Loucy (cell line): ENCODE data around the gene GPR15LG.

Experiments used
- H2AFZ ChIP-seq: fragments of 200-600 bp; sonication (generic); 2 replicates; pipeline ENCODE4 v1.6.0; 2016; ENCODE audit warnings: antibody characterized with exemption, mild to moderate bottlenecking, low read length, moderate library complexity
- H3F3A ChIP-seq: fragments of 200-600 bp; 2 replicates; pipeline ENCODE4 v1.6.0; 2016; ENCODE audit warnings: antibody characterized with exemption, low read depth, mild to moderate bottlenecking
- H3K27me3 ChIP-seq: fragments of 200-600 bp; sonication (generic); 2 replicates; pipeline ENCODE4 v1.6.1; 2014; ENCODE audit warnings: low read length, mild to moderate bottlenecking; ENCODE audit not compliant: insufficient read depth, poor library complexity, severe bottlenecking
- H3K36me3 ChIP-seq: fragments of 200-600 bp; sonication (generic); 2 replicates; pipeline ENCODE4 v1.6.1; 2016; ENCODE audit warnings: low read length; ENCODE audit not compliant: insufficient read depth
- H3K4me1 ChIP-seq: fragments of 200-600 bp; sonication (generic); 2 replicates; pipeline ENCODE4 v1.5.1; 2014; ENCODE audit warnings: low read length, mild to moderate bottlenecking; ENCODE audit not compliant: insufficient read depth, poor library complexity, severe bottlenecking
- H3K4me2 ChIP-seq: fragments of 200-600 bp; sonication (generic); 2 replicates; pipeline ENCODE4 v1.6.0; 2014; ENCODE audit warnings: antibody characterized with exemption, low read length, low read depth, mild to moderate bottlenecking; ENCODE audit not compliant: poor library complexity, severe bottlenecking
- H3K4me3 ChIP-seq: fragments of 200-600 bp; sonication (generic); 2 replicates; pipeline ENCODE4 v1.5.1; 2014; ENCODE audit warnings: low read length, mild to moderate bottlenecking, mixed read lengths; ENCODE audit not compliant: poor library complexity, severe bottlenecking
- H3K79me2 ChIP-seq: fragments of 200-600 bp; sonication (generic); 2 replicates; pipeline ENCODE4 v1.6.1; 2014; ENCODE audit warnings: low read length; ENCODE audit not compliant: insufficient read depth
- H3K9ac ChIP-seq: fragments of 200-600 bp; sonication (generic); 2 replicates; pipeline ENCODE4 v1.6.0; 2014; ENCODE audit warnings: mild to moderate bottlenecking, low read depth, low read length, moderate library complexity; ENCODE audit not compliant: poor library complexity, severe bottlenecking
- H3K9me2 ChIP-seq: fragments of 200-600 bp; sonication (generic); replicated peaks from 2 replicates; pipeline ENCODE4 v1.6.1; 2016; ENCODE audit warnings: low read depth, low read length, mixed read lengths
- H3K9me3 ChIP-seq: fragments of 200-600 bp; sonication (generic); 2 replicates; pipeline ENCODE4 v1.6.1; 2014; ENCODE audit warnings: mild to moderate bottlenecking, antibody characterized with exemption, low read length, low read depth; ENCODE audit not compliant: insufficient read depth
- H4K20me1 ChIP-seq: fragments of 200-600 bp; sonication (generic); 2 replicates; pipeline ENCODE4 v1.6.0; 2014; ENCODE audit warnings: antibody characterized with exemption, low read length, mild to moderate bottlenecking; ENCODE audit not compliant: insufficient read depth, poor library complexity, severe bottlenecking
- EZH2phosphoT487 ChIP-seq: fragments of 200-600 bp; IDR thresholded peaks from 2 replicates; pipeline ENCODE4 v1.6.1; 2018; ENCODE audit warnings: antibody characterized with exemption, mild to moderate bottlenecking, moderate library complexity, borderline replicate concordance
- TF ChIP-seq, protein P1 (sequence below): fragments of 200-600 bp; sonication (generic); conservative IDR thresholded peaks from 2 replicates; pipeline ENCODE4 v1.5.1; 2014; ENCODE audit warnings: mild to moderate bottlenecking, antibody characterized with exemption, low read length

The GPR15LG gene

DNA sequence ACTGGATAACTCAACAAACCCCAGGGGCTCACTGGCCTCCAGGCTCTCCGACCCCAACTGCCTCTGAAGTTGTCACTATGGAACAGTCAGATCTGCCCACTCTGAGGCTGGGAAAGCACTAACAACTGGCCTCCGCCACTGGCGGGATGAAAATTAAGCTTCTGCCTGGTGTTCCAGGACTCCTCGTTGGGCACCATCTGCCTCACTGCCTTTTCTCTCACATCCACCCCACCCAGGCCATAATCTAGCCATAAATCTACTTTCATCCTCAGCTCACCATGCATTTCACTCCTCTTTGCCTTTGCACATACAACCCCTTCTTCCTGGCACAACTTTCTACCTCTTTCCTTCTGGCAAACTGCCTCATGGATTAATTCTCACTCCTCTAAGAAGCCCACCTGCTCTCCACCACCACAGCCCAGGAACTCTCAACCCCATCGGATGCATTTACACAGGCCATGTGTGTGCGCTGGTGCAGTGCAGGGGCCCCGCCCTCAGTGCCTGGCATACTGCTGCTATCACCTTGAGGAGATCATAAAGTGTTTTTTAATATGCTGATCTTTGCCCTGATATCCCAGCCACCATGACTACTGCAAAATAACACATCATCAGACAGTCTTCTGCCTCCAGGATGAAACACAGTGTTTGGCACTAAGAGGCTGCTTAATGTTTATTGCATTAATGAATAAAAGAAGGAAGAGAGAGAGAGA, 24.8 kb downstream of the GPR15LG start:
- no peak overlapping the region for H3K9ac ChIP-seq
- no peaks in the 10 kb centered on the region for H3K27me3 ChIP-seq
- H3K4me1 ChIP-seq = no peaks in the 10 kb centered on the region
- no peaks in the 10 kb centered on the region for H4K20me1 ChIP-seq
- no peak overlapping the region for H2AFZ ChIP-seq
- H3K36me3 ChIP-seq = no peaks in the 10 kb centered on the region
- no peak overlapping the region for H3K4me2 ChIP-seq
- no peak overlapping the region for H3K4me3 ChIP-seq
- H3F3A ChIP-seq = no peaks in the 10 kb centered on the region
- TF ChIP-seq, protein P1, sequence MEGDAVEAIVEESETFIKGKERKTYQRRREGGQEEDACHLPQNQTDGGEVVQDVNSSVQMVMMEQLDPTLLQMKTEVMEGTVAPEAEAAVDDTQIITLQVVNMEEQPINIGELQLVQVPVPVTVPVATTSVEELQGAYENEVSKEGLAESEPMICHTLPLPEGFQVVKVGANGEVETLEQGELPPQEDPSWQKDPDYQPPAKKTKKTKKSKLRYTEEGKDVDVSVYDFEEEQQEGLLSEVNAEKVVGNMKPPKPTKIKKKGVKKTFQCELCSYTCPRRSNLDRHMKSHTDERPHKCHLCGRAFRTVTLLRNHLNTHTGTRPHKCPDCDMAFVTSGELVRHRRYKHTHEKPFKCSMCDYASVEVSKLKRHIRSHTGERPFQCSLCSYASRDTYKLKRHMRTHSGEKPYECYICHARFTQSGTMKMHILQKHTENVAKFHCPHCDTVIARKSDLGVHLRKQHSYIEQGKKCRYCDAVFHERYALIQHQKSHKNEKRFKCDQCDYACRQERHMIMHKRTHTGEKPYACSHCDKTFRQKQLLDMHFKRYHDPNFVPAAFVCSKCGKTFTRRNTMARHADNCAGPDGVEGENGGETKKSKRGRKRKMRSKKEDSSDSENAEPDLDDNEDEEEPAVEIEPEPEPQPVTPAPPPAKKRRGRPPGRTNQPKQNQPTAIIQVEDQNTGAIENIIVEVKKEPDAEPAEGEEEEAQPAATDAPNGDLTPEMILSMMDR = no peak
- TF ChIP-seq EZH2phosphoT487 = no peak
- H3K79me2 ChIP-seq = no peaks in the 10 kb centered on the region
- H3K9me2 ChIP-seq = no peaks in the 10 kb centered on the region
- no peaks in the 10 kb centered on the region for H3K9me3 ChIP-seq

DNA sequence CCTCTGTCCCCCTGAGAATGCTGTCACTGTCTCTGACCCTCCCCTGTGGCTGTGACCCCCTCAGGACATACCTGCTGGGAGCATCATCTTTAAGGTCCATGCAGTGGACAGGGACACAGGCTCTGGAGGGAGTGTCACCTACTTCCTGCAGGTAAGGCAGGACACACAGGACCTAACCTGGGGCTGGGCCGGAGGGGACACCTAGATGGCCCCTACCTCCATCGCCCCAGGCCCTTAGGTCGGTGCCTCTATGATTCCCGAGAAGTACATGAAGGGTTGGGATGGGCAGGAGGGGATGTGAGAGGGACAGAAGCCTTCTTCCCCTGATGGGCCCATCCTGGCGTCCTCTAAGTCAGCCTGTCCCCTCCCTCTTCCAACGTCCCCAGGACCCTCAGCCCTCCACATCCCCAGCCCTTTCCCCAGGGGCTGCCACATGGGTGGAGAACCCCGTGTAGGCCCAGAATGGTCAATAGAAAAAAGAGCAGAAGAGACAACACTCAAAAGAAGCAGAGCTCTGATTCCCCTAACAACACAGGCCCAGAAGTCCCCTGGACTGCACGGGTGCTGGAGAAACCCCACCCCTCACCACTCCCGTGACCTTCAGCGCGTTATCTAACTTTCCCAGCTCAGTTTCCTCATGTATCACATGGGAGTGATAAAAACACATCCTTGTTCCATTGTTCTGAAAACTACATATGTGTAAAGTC, 27.1 kb downstream of the GPR15LG start:
- Histone ChIP-seq H3K9me2 (no peaks in the 10 kb centered on the region), H3K79me2 (no peaks in the 10 kb centered on the region), H3K9ac (no peak overlapping the region), H3K9me3 (no peaks in the 10 kb centered on the region), H4K20me1 (no peaks in the 10 kb centered on the region), H3K4me3 (no peak overlapping the region), H3K4me1 (no peaks in the 10 kb centered on the region), H3K27me3 (no peaks in the 10 kb centered on the region), H3K4me2 (no peak overlapping the region), H3K36me3 (no peaks in the 10 kb centered on the region), H2AFZ (no peak overlapping the region), H3F3A (no peaks in the 10 kb centered on the region)
- TF ChIP-seq, protein P1 = no peak
- no peak for TF ChIP-seq EZH2phosphoT487

DNA sequence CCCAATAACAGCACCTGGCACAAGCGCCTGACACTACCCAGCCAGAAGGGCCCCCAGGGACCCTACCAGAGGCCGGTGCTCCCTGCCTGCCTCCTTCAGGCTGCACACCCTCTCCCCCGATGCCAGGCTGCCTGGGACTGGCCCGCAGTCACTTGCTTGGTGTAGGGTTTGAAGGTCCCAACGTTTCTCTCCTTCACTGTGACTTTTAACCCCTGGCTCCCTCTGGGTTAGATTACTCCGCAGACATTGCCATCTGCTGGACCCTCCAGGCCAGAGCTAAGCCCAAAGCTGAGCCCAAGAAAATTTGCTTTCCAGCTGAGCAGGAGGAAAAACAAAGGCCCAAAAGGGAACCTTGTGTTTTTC, 27.6 kb downstream of the GPR15LG start:
- Histone ChIP-seq H2AFZ (no peak overlapping the region), H3K4me3 (no peak overlapping the region), H3F3A (no peaks in the 10 kb centered on the region), H3K36me3 (no peaks in the 10 kb centered on the region), H3K9me2 (no peaks in the 10 kb centered on the region), H3K4me2 (no peak overlapping the region), H3K9ac (no peak overlapping the region), H3K9me3 (no peaks in the 10 kb centered on the region), H3K4me1 (no peaks in the 10 kb centered on the region), H4K20me1 (no peaks in the 10 kb centered on the region), H3K27me3 (no peaks in the 10 kb centered on the region), H3K79me2 (no peaks in the 10 kb centered on the region)
- no peak for TF ChIP-seq EZH2phosphoT487
- TF ChIP-seq, protein P1 = no peak
